GM23248 (cell line): ENCODE data around the gene C1QL2. TPM values are rescaled to one million over a fixed set of nuclear protein-coding genes. Genes with fewer than 3 reads are reported as not detected.

Experiments
- DNase-seq: peaks from one replicate; pipeline ENCODE4 v3.0.0-alpha.2; 2015
- H2AFZ ChIP-seq: fragments of 200-600 bp; sonication (generic); 2 replicates; pipeline ENCODE4 v1.6.1; 2016; ENCODE audit warnings: antibody characterized with exemption
- H3F3A ChIP-seq: fragments of 200-600 bp; sonication (generic); 2 replicates; pipeline ENCODE4 v1.6.1; 2016; ENCODE audit warnings: mild to moderate bottlenecking, antibody characterized with exemption, mixed run types; ENCODE audit not compliant: insufficient read depth
- H3K27ac ChIP-seq: fragments of 200-600 bp; sonication (generic); 2 replicates; pipeline ENCODE4 v1.5.1; 2016; ENCODE audit warnings: mild to moderate bottlenecking
- H3K27me3 ChIP-seq: fragments of 200-600 bp; sonication (generic); replicated peaks from 2 replicates; pipeline ENCODE4 v1.6.1; 2016; ENCODE audit warnings: mild to moderate bottlenecking; ENCODE audit not compliant: insufficient read depth
- H3K36me3 ChIP-seq: fragments of 200-600 bp; sonication (generic); 2 replicates; pipeline ENCODE4 v1.6.1; 2016; ENCODE audit warnings: low read depth, mild to moderate bottlenecking
- H3K4me1 ChIP-seq: fragments of 200-600 bp; sonication (generic); 2 replicates; pipeline ENCODE4 v1.6.1; 2016; ENCODE audit warnings: mild to moderate bottlenecking; ENCODE audit not compliant: insufficient read depth
- H3K4me2 ChIP-seq: fragments of 200-600 bp; sonication (generic); one replicate; pipeline ENCODE4 v1.6.1; 2016; ENCODE audit warnings: mild to moderate bottlenecking; ENCODE audit not compliant: unreplicated experiment
- H3K4me3 ChIP-seq: fragments of 200-600 bp; sonication (generic); 2 replicates; pipeline ENCODE4 v1.5.1; 2016; ENCODE audit warnings: mild to moderate bottlenecking
- H3K79me2 ChIP-seq: fragments of 200-600 bp; sonication (generic); 2 replicates; pipeline ENCODE4 v1.6.1; 2016; ENCODE audit warnings: mild to moderate bottlenecking; ENCODE audit not compliant: insufficient read depth
- H3K9ac ChIP-seq: fragments of 200-600 bp; sonication (generic); 2 replicates; pipeline ENCODE4 v1.6.1; 2016; ENCODE audit warnings: mild to moderate bottlenecking
- H3K9me2 ChIP-seq: fragments of 200-600 bp; sonication (generic); 2 replicates; pipeline ENCODE4 v1.6.1; 2016; ENCODE audit warnings: mixed run types, mild to moderate bottlenecking, moderate library complexity; ENCODE audit not compliant: insufficient read depth
- H3K9me3 ChIP-seq: fragments of 200-600 bp; sonication (generic); one replicate; pipeline ENCODE4 v1.6.1; 2017; ENCODE audit warnings: low read depth
- H4K20me1 ChIP-seq: fragments of 200-600 bp; sonication (generic); 2 replicates; pipeline ENCODE4 v1.6.0; 2016; ENCODE audit not compliant: insufficient read depth
- EZH2 ChIP-seq: fragments of 200-600 bp; sonication (generic); IDR thresholded peaks from 2 replicates; pipeline ENCODE4 v1.6.1; 2018; ENCODE audit warnings: antibody characterized with exemption, mild to moderate bottlenecking; ENCODE audit not compliant: insufficient read depth, poor library complexity, severe bottlenecking
- EZH2phosphoT487 ChIP-seq: fragments of 200-600 bp; sonication (generic); IDR thresholded peaks from 2 replicates; pipeline ENCODE4 v1.6.1; 2018; ENCODE audit warnings: antibody characterized with exemption, moderate library complexity, mild to moderate bottlenecking, low read depth; ENCODE audit not compliant: insufficient read depth
- WGBS, 2 experiments: methylation state at CpG; one replicate each; pipeline ENCODE4 v1.1.6; 2015 to 2017; ENCODE audit warnings: low lambda C conversion rate in 2 of 2, low coverage in 1 of 2; ENCODE audit errors: missing lambda C conversion rate in 2 of 2; 5-methylcytosine and 5-hydroxymethylcytosine counted together
- in situ Hi-C: fragments of 300-500 bp; cut with MboI; formaldehyde crosslinking; loops from 2 replicates; pipeline ENCODE4 v1.15.0; 2020
- polyA plus RNA-seq: library from polyadenylated mRNA; unstranded; fragments of >200 nt; fragmentation: Nextera tagmentation; extraction: Ambion mirVana; gene quantifications from 2 replicates; pipeline ENCODE4 v1.2.1, GENCODE V29; 2016
- total RNA-seq: library from RNA; depleted of rRNA; stranded (reverse); fragments of >200 nt; shearing (Covaris generic); gene quantifications from 2 replicates; pipeline ENCODE4 v1.2.3, GENCODE V29; 2014

The C1QL2 gene
- total and polyA plus RNA-seq, 2 experiments from 2014 or later: not detected

DNA sequence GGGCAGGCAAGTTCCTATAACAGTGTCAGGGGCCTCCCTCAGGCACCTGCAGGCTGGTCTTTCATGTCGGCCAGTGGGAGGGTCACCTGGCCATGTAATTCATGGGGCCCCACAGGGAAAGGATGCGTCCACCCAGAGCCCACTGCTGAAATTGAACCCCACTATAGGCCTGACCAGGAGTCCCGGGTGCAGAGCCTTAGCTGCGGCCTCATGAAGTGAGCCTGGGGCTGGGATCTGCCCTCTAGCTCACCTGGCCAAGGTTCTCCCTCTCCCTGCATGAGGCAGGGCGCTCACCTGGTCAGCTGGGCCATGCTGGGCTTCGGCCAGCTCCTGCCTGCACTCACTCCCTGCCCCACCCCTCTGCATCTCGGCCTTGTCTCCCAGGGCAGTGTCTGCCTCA is 41.1 kb downstream of the C1QL2 start:
- H4K20me1 ChIP-seq: no peaks in the 10 kb centered on the region
- in situ Hi-C loops: no loop called here
- no peaks in the 10 kb centered on the region for H3K9me2 ChIP-seq
- TF ChIP-seq EZH2phosphoT487: no peak
- TF ChIP-seq EZH2: no peak
- WGBS, 2 experiments: 30 to 38% methylated on average over 7 of the region's 7 CpGs
- H3K9ac ChIP-seq: no peak overlapping the region
- H2AFZ ChIP-seq: no peak overlapping the region
- H3K9me3 ChIP-seq: no peaks in the 10 kb centered on the region
- no peaks in the 10 kb centered on the region for H3K79me2 ChIP-seq
- H3K4me1 ChIP-seq: no peaks in the 10 kb centered on the region
- H3K27me3 ChIP-seq: peaks cover 12% of the 10 kb centered on the region
- no peak overlapping the region for H3K4me2 ChIP-seq
- DNase-seq: no peak
- H3K36me3 ChIP-seq: no peaks in the 10 kb centered on the region
- H3F3A ChIP-seq: no peaks in the 10 kb centered on the region
- H3K27ac ChIP-seq: no peak overlapping the region
- H3K4me3 ChIP-seq: no peak overlapping the region

DNA sequence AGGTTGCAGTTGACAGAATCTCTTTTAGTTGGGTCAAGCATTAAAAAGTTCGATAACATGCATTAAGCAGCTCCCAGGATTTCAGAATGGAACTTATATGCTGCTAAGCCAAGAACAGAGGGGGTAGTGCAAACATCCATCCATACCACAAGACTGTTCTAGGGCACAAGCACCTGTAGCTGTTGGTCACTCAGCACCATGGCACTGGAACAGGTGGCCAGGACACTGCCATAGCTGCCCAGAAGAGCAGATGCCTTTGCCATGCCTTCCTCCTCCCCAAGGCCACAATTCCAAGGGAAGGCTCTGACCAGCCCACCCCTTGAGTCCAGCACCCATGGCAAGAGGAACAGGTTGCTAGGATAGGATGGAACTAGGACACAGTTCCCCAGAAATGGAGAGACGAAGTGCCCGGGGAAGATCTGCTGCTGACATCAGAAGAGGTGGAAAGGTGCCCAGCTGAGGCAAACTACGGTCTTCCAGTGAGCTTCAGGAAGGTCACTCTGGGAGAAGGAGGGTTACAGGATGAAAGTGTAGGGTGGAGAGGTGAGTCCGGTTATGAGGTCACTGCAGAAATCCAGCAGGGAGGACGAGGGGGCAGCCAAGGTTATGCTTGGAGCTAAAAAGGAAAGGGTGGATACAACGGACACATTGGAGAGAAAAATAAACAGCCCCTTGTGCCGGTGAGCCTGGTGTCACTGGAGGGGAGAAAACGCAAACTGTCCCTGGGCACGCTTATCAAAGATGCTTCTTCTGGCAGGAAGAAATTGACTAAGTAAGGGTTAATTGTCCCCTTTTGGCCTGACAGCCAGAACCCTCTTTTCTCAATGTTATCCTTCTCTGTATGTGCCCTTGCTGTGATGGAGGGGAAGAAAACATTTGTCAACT is 41.9 kb downstream of the C1QL2 start:
- WGBS, 2 experiments: 55 to 62% methylated on average over 10 of the region's 10 CpGs

DNA sequence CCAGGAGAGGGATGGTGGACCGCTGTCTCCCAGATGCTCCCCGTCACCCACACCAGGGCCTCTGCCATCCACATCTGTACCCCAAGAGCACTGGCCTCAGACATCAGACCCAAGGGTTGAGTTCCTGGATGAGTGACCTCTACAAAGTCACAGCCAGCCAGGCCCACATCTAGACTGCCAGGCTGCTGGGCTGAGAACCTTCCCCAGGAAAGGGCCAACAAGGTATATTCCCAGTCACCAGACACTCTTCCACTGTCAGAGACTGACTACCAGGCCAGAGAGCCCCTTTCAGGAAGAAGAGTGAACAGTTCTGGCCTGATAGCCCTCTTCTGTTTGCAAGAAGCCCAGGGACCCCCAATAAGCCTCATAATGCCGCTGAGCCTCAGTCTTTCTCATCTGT is 44.3 kb downstream of the C1QL2 start:
- H2AFZ ChIP-seq: no peak overlapping the region
- no peaks in the 10 kb centered on the region for H3K4me1 ChIP-seq
- no peaks in the 10 kb centered on the region for H3K36me3 ChIP-seq
- no peak overlapping the region for H3K4me3 ChIP-seq
- no peaks in the 10 kb centered on the region for H3F3A ChIP-seq
- TF ChIP-seq EZH2: no peak
- TF ChIP-seq EZH2phosphoT487: no peak
- WGBS, 2 experiments: 55 to 63% methylated on average over 3 of the region's 3 CpGs
- H3K4me2 ChIP-seq: no peak overlapping the region
- H4K20me1 ChIP-seq: no peaks in the 10 kb centered on the region
- no peak overlapping the region for H3K9ac ChIP-seq
- H3K27ac ChIP-seq: no peak overlapping the region
- H3K79me2 ChIP-seq: no peaks in the 10 kb centered on the region
- DNase-seq: no peak
- in situ Hi-C loops: no loop called here
- no peaks in the 10 kb centered on the region for H3K9me3 ChIP-seq
- H3K9me2 ChIP-seq: no peaks in the 10 kb centered on the region
- peaks cover 12% of the 10 kb centered on the region for H3K27me3 ChIP-seq

More for the DNA sequence above, 41.9 kb downstream of the C1QL2 start:
- H3K27me3 ChIP-seq: peaks cover 12% of the 10 kb centered on the region
- H3K9ac ChIP-seq: no peak overlapping the region
- DNase-seq: no peak
- in situ Hi-C loops: no loop called here
- H3K27ac ChIP-seq: no peak overlapping the region
- no peaks in the 10 kb centered on the region for H3K9me3 ChIP-seq
- no peaks in the 10 kb centered on the region for H3K79me2 ChIP-seq
- no peaks in the 10 kb centered on the region for H3K36me3 ChIP-seq
- H3K4me2 ChIP-seq: no peak overlapping the region
- H2AFZ ChIP-seq: no peak overlapping the region
- TF ChIP-seq EZH2phosphoT487 (no peak), EZH2 (no peak)
- H3K4me1 ChIP-seq: no peaks in the 10 kb centered on the region
- H4K20me1 ChIP-seq: no peaks in the 10 kb centered on the region
- no peak overlapping the region for H3K4me3 ChIP-seq
- no peaks in the 10 kb centered on the region for H3F3A ChIP-seq
- no peaks in the 10 kb centered on the region for H3K9me2 ChIP-seq

DNA sequence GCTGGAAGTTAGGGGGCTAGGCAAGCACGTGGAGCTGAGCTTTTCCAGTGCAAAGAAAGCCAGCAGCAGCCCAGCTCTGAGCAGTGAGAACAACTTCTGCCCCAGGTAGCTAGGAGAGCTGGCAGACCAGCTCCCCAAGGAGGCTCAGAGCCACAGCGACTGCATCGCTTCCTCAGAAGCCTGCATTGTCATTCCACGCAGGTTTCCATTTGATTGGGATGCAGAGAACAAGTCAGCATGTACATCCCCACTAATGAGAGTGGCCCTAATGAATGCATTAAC is 45.1 kb downstream of the C1QL2 start:
- Histone ChIP-seq H3K9me2 (no peaks in the 10 kb centered on the region), H3K36me3 (no peaks in the 10 kb centered on the region), H3K9me3 (no peaks in the 10 kb centered on the region), H3K27ac (no peak overlapping the region), H4K20me1 (no peaks in the 10 kb centered on the region), H3K27me3 (peaks cover 12% of the 10 kb centered on the region), H3K79me2 (no peaks in the 10 kb centered on the region), H3K9ac (no peak overlapping the region), H3K4me3 (no peak overlapping the region), H3K4me1 (no peaks in the 10 kb centered on the region), H3K4me2 (no peak overlapping the region), H2AFZ (no peak overlapping the region), H3F3A (no peaks in the 10 kb centered on the region)
- in situ Hi-C loops: no loop called here
- DNase-seq: no peak
- 20 to 28% methylated on average over 4 of the region's 4 CpGs for WGBS, 2 experiments
- TF ChIP-seq EZH2phosphoT487 (no peak), EZH2 (no peak)
